ENCODE data around the gene LILRB5.
"Not testable (repeated sequence)": the region's sequence is repeated elsewhere in the genome, so short reads cannot be mapped to it uniquely, and the experiment has no call there.

DNA sequence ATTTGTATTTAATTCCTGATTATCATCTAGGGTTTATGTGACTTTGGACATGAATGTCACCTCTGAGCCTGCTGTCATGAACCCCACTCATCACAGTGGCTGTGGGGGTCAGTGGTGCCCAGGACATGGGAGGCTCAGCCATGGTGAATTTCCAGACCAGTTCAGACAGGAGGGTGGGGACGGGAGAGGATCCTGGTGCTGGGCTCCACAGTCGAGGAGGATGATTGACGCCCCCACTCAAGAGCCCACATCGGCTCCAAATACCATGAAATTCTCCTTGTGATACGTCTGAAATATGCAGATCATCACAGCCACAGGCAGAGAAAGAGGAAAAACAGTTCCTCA lies 33.2 kb downstream of the LILRB5 start:
- TF ChIP-seq, protein P1, sequence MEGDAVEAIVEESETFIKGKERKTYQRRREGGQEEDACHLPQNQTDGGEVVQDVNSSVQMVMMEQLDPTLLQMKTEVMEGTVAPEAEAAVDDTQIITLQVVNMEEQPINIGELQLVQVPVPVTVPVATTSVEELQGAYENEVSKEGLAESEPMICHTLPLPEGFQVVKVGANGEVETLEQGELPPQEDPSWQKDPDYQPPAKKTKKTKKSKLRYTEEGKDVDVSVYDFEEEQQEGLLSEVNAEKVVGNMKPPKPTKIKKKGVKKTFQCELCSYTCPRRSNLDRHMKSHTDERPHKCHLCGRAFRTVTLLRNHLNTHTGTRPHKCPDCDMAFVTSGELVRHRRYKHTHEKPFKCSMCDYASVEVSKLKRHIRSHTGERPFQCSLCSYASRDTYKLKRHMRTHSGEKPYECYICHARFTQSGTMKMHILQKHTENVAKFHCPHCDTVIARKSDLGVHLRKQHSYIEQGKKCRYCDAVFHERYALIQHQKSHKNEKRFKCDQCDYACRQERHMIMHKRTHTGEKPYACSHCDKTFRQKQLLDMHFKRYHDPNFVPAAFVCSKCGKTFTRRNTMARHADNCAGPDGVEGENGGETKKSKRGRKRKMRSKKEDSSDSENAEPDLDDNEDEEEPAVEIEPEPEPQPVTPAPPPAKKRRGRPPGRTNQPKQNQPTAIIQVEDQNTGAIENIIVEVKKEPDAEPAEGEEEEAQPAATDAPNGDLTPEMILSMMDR (IDR thresholded peaks at IDR 0.05) = not testable (repeated sequence)
- not testable (repeated sequence) for TF ChIP-seq ETV6, GABPB1 (CRISPR knock-in tag; IDR thresholded peaks at IDR 0.05)
- TF ChIP-seq, protein P2, sequence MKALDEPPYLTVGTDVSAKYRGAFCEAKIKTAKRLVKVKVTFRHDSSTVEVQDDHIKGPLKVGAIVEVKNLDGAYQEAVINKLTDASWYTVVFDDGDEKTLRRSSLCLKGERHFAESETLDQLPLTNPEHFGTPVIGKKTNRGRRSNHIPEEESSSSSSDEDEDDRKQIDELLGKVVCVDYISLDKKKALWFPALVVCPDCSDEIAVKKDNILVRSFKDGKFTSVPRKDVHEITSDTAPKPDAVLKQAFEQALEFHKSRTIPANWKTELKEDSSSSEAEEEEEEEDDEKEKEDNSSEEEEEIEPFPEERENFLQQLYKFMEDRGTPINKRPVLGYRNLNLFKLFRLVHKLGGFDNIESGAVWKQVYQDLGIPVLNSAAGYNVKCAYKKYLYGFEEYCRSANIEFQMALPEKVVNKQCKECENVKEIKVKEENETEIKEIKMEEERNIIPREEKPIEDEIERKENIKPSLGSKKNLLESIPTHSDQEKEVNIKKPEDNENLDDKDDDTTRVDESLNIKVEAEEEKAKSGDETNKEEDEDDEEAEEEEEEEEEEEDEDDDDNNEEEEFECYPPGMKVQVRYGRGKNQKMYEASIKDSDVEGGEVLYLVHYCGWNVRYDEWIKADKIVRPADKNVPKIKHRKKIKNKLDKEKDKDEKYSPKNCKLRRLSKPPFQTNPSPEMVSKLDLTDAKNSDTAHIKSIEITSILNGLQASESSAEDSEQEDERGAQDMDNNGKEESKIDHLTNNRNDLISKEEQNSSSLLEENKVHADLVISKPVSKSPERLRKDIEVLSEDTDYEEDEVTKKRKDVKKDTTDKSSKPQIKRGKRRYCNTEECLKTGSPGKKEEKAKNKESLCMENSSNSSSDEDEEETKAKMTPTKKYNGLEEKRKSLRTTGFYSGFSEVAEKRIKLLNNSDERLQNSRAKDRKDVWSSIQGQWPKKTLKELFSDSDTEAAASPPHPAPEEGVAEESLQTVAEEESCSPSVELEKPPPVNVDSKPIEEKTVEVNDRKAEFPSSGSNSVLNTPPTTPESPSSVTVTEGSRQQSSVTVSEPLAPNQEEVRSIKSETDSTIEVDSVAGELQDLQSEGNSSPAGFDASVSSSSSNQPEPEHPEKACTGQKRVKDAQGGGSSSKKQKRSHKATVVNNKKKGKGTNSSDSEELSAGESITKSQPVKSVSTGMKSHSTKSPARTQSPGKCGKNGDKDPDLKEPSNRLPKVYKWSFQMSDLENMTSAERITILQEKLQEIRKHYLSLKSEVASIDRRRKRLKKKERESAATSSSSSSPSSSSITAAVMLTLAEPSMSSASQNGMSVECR (CRISPR knock-in tag; IDR thresholded peaks at IDR 0.05; ENCODE audit: borderline replicate concordance) = not testable (repeated sequence)
